ENCODE results near the gene GTF2F2.

GTF2F2 gene

GRCh38 chr13:45249662-45250061, 129.4 kb downstream of the GTF2F2 start:
- no peaks in the 10 kb centered on the region for H3K27me3 ChIP-seq (replicated peaks; ENCODE audit: control insufficient read depth, insufficient read depth, low read length)
- DNase-seq (ENCODE audit: extremely low read depth, insufficient read length): no peak
- no peaks in the 10 kb centered on the region for H3K36me3 ChIP-seq (ENCODE audit: control insufficient read depth, insufficient read depth, low read length)
- TF ChIP-seq, protein P1, sequence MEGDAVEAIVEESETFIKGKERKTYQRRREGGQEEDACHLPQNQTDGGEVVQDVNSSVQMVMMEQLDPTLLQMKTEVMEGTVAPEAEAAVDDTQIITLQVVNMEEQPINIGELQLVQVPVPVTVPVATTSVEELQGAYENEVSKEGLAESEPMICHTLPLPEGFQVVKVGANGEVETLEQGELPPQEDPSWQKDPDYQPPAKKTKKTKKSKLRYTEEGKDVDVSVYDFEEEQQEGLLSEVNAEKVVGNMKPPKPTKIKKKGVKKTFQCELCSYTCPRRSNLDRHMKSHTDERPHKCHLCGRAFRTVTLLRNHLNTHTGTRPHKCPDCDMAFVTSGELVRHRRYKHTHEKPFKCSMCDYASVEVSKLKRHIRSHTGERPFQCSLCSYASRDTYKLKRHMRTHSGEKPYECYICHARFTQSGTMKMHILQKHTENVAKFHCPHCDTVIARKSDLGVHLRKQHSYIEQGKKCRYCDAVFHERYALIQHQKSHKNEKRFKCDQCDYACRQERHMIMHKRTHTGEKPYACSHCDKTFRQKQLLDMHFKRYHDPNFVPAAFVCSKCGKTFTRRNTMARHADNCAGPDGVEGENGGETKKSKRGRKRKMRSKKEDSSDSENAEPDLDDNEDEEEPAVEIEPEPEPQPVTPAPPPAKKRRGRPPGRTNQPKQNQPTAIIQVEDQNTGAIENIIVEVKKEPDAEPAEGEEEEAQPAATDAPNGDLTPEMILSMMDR (IDR thresholded peaks at IDR 0.05; ENCODE audit: insufficient read depth, low read length, poor library complexity, severe bottlenecking): no peak
- H3K4me3 ChIP-seq (replicated peaks; ENCODE audit: low read depth, low read length): no peak overlapping the region

DNA sequence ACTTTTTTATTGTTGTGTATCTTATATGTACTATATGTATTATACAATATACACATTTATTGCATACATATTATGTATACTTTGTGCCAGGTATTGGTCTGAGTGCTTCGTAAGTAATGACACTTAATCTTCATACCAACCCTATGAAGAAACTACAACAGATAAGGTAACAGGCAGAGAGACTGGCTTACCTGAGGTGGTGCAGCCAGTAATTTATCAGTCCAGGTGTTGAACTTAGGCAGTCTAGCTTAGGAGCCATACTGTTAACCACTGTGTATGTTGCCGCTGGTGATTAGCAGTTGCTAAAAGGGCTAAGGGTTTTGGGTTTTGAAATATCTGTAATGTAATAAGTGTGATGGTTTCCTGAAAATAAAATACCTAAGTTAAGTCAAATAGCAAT, 134.1 kb downstream of the GTF2F2 start:
- H3K36me3 ChIP-seq (ENCODE audit: control insufficient read depth, insufficient read depth, low read length): no peaks in the 10 kb centered on the region
- H3K27me3 ChIP-seq (replicated peaks; ENCODE audit: control insufficient read depth, insufficient read depth, low read length): no peaks in the 10 kb centered on the region
- H3K4me3 ChIP-seq (replicated peaks; ENCODE audit: low read depth, low read length): no peak overlapping the region
- TF ChIP-seq, protein P1 (IDR thresholded peaks at IDR 0.05; ENCODE audit: insufficient read depth, low read length, poor library complexity, severe bottlenecking): no peak
- no peak for DNase-seq (ENCODE audit: extremely low read depth, insufficient read length)

DNA sequence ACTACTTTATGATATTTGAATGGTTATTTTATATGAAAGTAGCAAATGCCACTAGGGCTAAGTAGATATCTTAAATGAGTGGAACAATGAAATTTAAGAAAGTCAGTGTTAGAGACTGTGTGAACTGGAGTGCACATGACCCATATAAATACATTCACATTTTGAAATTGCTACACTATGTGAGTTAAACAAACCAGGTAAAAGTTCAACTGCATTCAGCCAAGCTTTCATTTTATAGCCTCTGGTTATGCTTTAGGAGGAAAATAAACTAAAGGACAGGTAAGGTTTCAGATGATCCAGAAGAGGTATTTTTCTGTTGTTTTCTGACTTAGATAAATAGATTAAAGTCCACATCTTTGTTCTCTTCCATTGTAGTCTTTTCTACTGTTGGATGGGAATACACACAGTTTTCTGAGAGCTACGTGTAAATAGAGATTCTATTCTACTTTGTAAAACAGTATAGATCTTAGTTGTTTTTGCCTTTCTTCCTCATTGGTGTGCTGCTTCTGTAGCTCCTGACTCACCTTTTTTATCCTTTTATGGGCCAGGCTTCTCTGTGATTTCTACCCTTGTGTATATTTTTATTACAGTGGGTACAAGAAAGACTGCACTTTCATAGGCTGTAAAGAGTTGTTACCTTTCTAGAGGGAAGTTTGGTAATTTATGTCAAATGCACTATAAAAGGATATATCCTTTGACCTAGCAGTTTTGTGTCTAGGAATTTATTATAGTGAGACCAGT, 135.1 kb downstream of the GTF2F2 start:
- no peaks in the 10 kb centered on the region for H3K36me3 ChIP-seq (ENCODE audit: control insufficient read depth, insufficient read depth, low read length)
- no peak for DNase-seq (ENCODE audit: extremely low read depth, insufficient read length)

DNA sequence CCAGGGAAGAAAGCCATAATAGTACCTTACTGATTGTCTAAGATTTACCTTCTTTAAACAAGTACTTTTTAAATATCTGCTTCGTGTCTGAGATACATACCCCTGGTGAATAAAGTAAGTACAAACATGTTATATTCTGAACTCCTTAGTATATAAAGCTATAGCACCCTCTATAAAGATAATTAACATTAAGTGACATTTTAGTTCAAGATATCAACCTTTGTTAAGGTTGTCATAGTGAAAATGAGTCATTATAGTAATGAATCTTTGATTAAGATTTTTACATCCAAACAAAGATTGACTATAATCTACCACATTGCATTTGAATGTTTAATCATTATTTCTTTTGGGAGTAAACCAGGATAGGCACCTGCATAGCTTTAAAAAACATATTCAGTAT, 135.9 kb downstream of the GTF2F2 start:
- H3K4me3 ChIP-seq (replicated peaks; ENCODE audit: low read depth, low read length): no peak overlapping the region
- no peak for DNase-seq (ENCODE audit: extremely low read depth, insufficient read length)
- TF ChIP-seq, protein P1 (IDR thresholded peaks at IDR 0.05; ENCODE audit: insufficient read depth, low read length, poor library complexity, severe bottlenecking): no peak
- no peaks in the 10 kb centered on the region for H3K36me3 ChIP-seq (ENCODE audit: control insufficient read depth, insufficient read depth, low read length)
- no peaks in the 10 kb centered on the region for H3K27me3 ChIP-seq (replicated peaks; ENCODE audit: control insufficient read depth, insufficient read depth, low read length)

More for the DNA sequence above, 135.1 kb downstream of the GTF2F2 start:
- TF ChIP-seq, protein P1 (IDR thresholded peaks at IDR 0.05; ENCODE audit: insufficient read depth, low read length, poor library complexity, severe bottlenecking): no peak
- Histone ChIP-seq H3K4me3 (replicated peaks; ENCODE audit: low read depth, low read length) (no peak overlapping the region), H3K27me3 (replicated peaks; ENCODE audit: control insufficient read depth, insufficient read depth, low read length) (no peaks in the 10 kb centered on the region)

GRCh38 chr13:45257638-45258333, 137.5 kb downstream of the GTF2F2 start:
- peak; percentile 43 for DNase-seq (ENCODE audit: extremely low read depth, insufficient read length)
- TF ChIP-seq, protein P1 (IDR thresholded peaks at IDR 0.05; ENCODE audit: insufficient read depth, low read length, poor library complexity, severe bottlenecking): no peak
- no peaks in the 10 kb centered on the region for H3K27me3 ChIP-seq (replicated peaks; ENCODE audit: control insufficient read depth, insufficient read depth, low read length)
- H3K4me3 ChIP-seq (replicated peaks; ENCODE audit: low read depth, low read length): no peak overlapping the region
- H3K36me3 ChIP-seq (ENCODE audit: control insufficient read depth, insufficient read depth, low read length): no peaks in the 10 kb centered on the region

Data from GM06990 (cell line).